Gastrocnemius medialis (tissue), 4 donors: ENCODE measurements around the gene MUSK. TPM values are rescaled to one million over a fixed set of nuclear protein-coding genes. Genes with fewer than 3 reads are reported as not detected.

Experiments
- ATAC-seq, 2 donors: fragments of 150-250 bp; one replicate each; pipeline ENCODE4 v1.9.1; 2016
- DNase-seq, 2 donors: peaks; one replicate each; pipeline ENCODE4 v3.0.0-alpha.2; 2019
- H3K27ac ChIP-seq, 4 donors: fragments of 200-600 bp; sonication (generic); 1 replicate in 1 of 4; 2 replicates in 3 of 4; pipeline ENCODE4 v1.5.1; 2016 to 2018; ENCODE audit warnings: mild to moderate bottlenecking in 2 of 4, moderate library complexity in 1 of 4
- H3K27me3 ChIP-seq, 3 donors: fragments of 200-600 bp; sonication (generic) in 2 of 3; 1 replicate in 1 of 3; 2 replicates in 2 of 3; pipeline versions ENCODE4 v1.5.1 to v1.6.0; 2016 to 2019; ENCODE audit warnings: mild to moderate bottlenecking in 1 of 3, moderate library complexity in 1 of 3
- H3K36me3 ChIP-seq, 2 donors: fragments of 200-600 bp; sonication (generic) in 1 of 2; one replicate each; pipeline ENCODE4 v1.5.1; 2017 to 2018
- H3K4me1 ChIP-seq, 2 donors: fragments of 200-600 bp; sonication (generic) in 1 of 2; one replicate each; pipeline ENCODE4 v1.5.1; 2016 to 2017; ENCODE audit warnings: mild to moderate bottlenecking in 2 of 2
- H3K4me3 ChIP-seq, 4 donors: fragments of 200-600 bp; sonication (generic) in 3 of 4; 1 replicate in 1 of 4; 2 replicates in 3 of 4; pipeline ENCODE4 v1.5.1; 2016 to 2019; ENCODE audit warnings: mild to moderate bottlenecking in 2 of 4
- H3K9me3 ChIP-seq, 3 donors: fragments of 200-600 bp; sonication (generic) in 2 of 3; 1 replicate in 1 of 3; 2 replicates in 2 of 3; pipeline ENCODE4 v1.5.1; 2016 to 2019
- POLR2A ChIP-seq, 2 donors: fragments of 450-650 bp; IDR thresholded peaks; one replicate each; pipeline ENCODE4 v1.6.1; 2017; ENCODE audit warnings: antibody characterized with exemption in 2 of 2, mild to moderate bottlenecking in 2 of 2, moderate library complexity in 2 of 2
- in situ Hi-C, 4 donors: fragments of 200-750 bp; cut with MboI; loops; one replicate each; pipeline versions ENCODE4 v1.15.0 to v1.8.0; 2017; ENCODE audit warnings: low sequenced_read_pairs in 4 of 4
- intact Hi-C: fragments of 100-400 bp; cut with DNase I; formaldehyde crosslinking; loops from one replicate; pipeline ENCODE4 v1.15.1; 2023; ENCODE audit warnings: low total_unique reads
- total RNA-seq, 4 donors: library from RNA; depleted of rRNA; stranded (reverse); fragments of >200 nt; gene quantifications; one replicate each; pipeline versions ENCODE4 v1.1.0 to v1.2.3, GENCODE V29; 2016
- TF ChIP-seq, protein P1 (sequence below), 5 experiments: fragments of 450-650 bp in 3 of 5; fragments of 200-600 bp in 2 of 5; sonication (generic) in 2 of 5; IDR thresholded peaks in 4 of 5; conservative IDR thresholded peaks in 1 of 5; 1 replicate in 4 of 5; 2 replicates in 1 of 5; pipeline ENCODE4 v1.5.1; 2016 to 2019; ENCODE audit warnings: antibody characterized with exemption in 5 of 5, mild to moderate bottlenecking in 3 of 5, moderate library complexity in 3 of 5

Gene MUSK
- total RNA-seq, 4 donors from 2014 or later, result 10.2 to 47.5 (median 27.1) TPM

DNA sequence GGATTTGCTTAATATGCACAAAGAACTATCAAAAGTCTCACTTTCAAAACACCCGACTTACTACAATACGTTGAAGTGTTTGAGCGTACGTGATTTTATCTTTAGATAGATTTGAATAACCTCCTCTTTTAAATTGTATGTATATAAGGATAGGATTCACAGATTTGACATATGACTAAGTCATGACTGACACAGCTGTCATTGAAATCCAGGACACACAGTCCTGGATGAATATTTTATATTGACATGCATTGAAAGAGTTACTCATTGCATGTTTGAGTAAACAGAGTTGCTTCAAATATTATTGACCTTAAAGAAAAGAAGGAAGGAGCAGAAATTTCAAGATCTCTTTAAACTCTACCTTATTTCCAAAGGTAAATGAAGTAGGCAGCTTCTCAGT lies 3.3 kb downstream of the MUSK start:
- Histone ChIP-seq H3K27ac (peak overlapping the region in 1 of 4 donors; percentile 39), H3K27me3 (no peaks in the 10 kb centered on the region), H3K9me3 (no peaks in the 10 kb centered on the region), H3K4me1 (peaks cover 0 to 9% of the 10 kb centered on the region in 2 donors), H3K4me3 (peak overlapping the region in 1 of 4 donors; percentile 47), H3K36me3 (no peaks in the 10 kb centered on the region)
- TF ChIP-seq, protein P1, sequence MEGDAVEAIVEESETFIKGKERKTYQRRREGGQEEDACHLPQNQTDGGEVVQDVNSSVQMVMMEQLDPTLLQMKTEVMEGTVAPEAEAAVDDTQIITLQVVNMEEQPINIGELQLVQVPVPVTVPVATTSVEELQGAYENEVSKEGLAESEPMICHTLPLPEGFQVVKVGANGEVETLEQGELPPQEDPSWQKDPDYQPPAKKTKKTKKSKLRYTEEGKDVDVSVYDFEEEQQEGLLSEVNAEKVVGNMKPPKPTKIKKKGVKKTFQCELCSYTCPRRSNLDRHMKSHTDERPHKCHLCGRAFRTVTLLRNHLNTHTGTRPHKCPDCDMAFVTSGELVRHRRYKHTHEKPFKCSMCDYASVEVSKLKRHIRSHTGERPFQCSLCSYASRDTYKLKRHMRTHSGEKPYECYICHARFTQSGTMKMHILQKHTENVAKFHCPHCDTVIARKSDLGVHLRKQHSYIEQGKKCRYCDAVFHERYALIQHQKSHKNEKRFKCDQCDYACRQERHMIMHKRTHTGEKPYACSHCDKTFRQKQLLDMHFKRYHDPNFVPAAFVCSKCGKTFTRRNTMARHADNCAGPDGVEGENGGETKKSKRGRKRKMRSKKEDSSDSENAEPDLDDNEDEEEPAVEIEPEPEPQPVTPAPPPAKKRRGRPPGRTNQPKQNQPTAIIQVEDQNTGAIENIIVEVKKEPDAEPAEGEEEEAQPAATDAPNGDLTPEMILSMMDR (IDR thresholded peaks at IDR 0.05 in 4 of 5, conservative IDR thresholded peaks at IDR 0.05 in 1 of 5), result no peak
- no peak for TF ChIP-seq POLR2A (IDR thresholded peaks at IDR 0.05)
- intact Hi-C loops, result no loop called here
- in situ Hi-C loops, result no loop called here
- no peak for ATAC-seq
- no peak for DNase-seq

DNA sequence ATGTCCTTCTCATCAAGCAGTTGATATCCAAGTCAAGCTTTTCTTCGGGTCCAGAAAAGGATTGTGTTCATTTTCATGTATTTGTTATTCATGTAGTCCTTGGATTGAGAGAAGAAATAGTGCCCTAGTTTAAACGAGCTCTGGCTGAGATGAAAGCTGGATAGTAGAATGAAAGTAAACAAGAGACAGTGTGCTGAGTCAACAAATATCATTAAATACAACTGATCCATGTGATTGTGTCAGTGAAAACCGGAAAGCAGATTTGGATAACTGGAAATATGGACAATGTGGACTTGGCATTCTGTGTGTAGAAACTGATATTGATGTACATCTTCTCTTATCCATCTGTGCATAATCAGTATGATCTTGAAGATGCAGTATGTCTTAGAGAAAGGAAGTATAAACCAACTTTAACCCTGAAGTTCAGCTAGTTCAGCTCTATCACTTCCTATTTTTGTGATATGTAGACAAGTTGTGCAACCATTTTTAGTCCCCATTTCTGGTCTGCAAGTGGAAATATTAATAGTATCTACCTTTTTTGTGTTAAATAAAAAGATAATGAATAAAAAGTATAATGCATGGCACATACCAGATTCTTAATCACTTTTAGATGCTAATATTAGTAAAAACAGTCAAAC lies 4.4 kb downstream of the MUSK start:
- DNase-seq (no peak), ATAC-seq (no peak)
- no peak for TF ChIP-seq POLR2A (IDR thresholded peaks at IDR 0.05)
- TF ChIP-seq, protein P1 (IDR thresholded peaks at IDR 0.05 in 4 of 5, conservative IDR thresholded peaks at IDR 0.05 in 1 of 5), result no peak
- Histone ChIP-seq H3K4me3 (peak overlapping the region in 1 of 4 donors; percentile 4), H3K36me3 (no peaks in the 10 kb centered on the region), H3K27ac (peak overlapping the region in 1 of 4 donors; percentile 39), H3K4me1 (peaks cover 0 to 9% of the 10 kb centered on the region in 2 donors), H3K27me3 (no peaks in the 10 kb centered on the region), H3K9me3 (no peaks in the 10 kb centered on the region)
- in situ Hi-C loops, result no loop called here
- intact Hi-C loops, result no loop called here

DNA sequence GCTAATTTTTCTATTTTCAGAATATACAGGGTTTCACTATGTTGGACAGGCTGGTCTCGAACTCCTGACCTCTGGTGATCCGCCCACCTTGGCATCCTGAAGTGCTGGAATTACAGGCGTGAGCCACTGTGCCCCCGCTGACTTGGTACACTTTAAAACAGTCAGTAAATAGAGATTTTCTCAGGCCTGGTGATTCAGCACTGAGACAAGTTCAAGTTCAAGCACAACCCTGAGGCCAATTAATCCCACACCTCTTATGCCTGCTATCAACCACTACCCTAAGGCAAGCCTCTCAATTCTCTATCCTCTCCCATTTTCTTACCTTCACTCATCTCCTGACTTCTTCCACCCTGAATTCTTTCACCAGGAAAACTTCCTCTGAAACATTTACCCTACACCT lies 18.9 kb downstream of the MUSK start:
- DNase-seq (no peak), ATAC-seq (no peak)
- Histone ChIP-seq H3K4me3 (no peak overlapping the region), H3K27me3 (no peaks in the 10 kb centered on the region), H3K9me3 (no peaks in the 10 kb centered on the region), H3K4me1 (no peaks in the 10 kb centered on the region), H3K36me3 (no peaks in the 10 kb centered on the region), H3K27ac (no peak overlapping the region)
- in situ Hi-C loops (no loop called here), intact Hi-C loops (no loop called here)
- no peak for TF ChIP-seq POLR2A (IDR thresholded peaks at IDR 0.05)
- TF ChIP-seq, protein P1 (IDR thresholded peaks at IDR 0.05 in 4 of 5, conservative IDR thresholded peaks at IDR 0.05 in 1 of 5), result no peak

DNA sequence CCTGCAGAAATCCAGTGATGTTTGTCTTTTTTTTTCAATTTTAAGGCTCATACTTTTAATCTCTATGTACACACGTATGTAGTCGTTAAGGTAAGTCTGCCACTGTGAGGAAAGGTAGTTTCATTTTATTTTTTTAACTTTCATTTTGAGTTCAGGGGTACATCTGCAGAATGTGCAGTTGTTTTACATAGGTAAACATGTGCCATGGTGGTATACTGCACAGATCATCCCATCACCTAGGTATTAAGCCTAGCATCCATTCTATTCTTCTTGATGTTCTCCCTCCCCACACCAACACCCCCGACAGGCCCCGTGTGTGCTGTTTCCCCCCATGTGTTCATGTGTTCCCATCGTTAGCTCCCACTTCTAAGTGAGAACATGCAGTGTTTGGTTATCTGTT lies 19.7 kb downstream of the MUSK start:
- no peak overlapping the region for H3K27ac ChIP-seq
- no peaks in the 10 kb centered on the region for H3K9me3 ChIP-seq
- H3K36me3 ChIP-seq, result no peaks in the 10 kb centered on the region
- no peak for ATAC-seq
- no peaks in the 10 kb centered on the region for H3K4me1 ChIP-seq
- intact Hi-C loops, result no loop called here
- TF ChIP-seq, protein P1 (IDR thresholded peaks at IDR 0.05 in 4 of 5, conservative IDR thresholded peaks at IDR 0.05 in 1 of 5), result no peak
- TF ChIP-seq POLR2A (IDR thresholded peaks at IDR 0.05), result no peak
- in situ Hi-C loops, result no loop called here
- no peaks in the 10 kb centered on the region for H3K27me3 ChIP-seq
- H3K4me3 ChIP-seq, result no peak overlapping the region
- DNase-seq, result no peak
